Measurements from ENCODE around the gene PFN2.
"Not testable (repeated sequence)": the region's sequence is repeated elsewhere in the genome, so short reads cannot be mapped to it uniquely, and the experiment has no call there.

The PFN2 gene

GRCh38 chr3:149990423-149990948 is 19.8 kb upstream of the PFN2 start:
- H3K9me3 ChIP-seq (ENCODE audit: insufficient read depth, low read length, severe bottlenecking): peaks cover 12% of the 10 kb centered on the region
- H3K9ac ChIP-seq (ENCODE audit: low read depth, low read length): no peak overlapping the region
- no peak for TF ChIP-seq EZH2 (IDR thresholded peaks at IDR 0.05; ENCODE audit: borderline replicate concordance, low read depth, low read length, severe bottlenecking)
- TF ChIP-seq CTCF (IDR thresholded peaks at IDR 0.05; ENCODE audit: borderline replicate concordance, extremely low read depth, low read length, poor library complexity, severe bottlenecking): no peak
- no peaks in the 10 kb centered on the region for H3K27me3 ChIP-seq (ENCODE audit: insufficient read depth, low read length, poor library complexity)
- H2AFZ ChIP-seq (ENCODE audit: low read depth, low read length): no peak overlapping the region
- H3K27ac ChIP-seq (ENCODE audit: low read length): no peak overlapping the region
- H3K4me3 ChIP-seq (ENCODE audit: low read depth in 1 of 2, low read length in 2 of 2): no peak overlapping the region
- no peaks in the 10 kb centered on the region for H3K4me1 ChIP-seq (ENCODE audit: insufficient read depth, low read length)
- ATAC-seq (ENCODE audit: insufficient read depth, low read depth) (no peak), DNase-seq (no peak)
- no peak overlapping the region for H3K4me2 ChIP-seq (ENCODE audit: insufficient read depth, low read length)
- H3K36me3 ChIP-seq (ENCODE audit: insufficient read depth, low read length): no peaks in the 10 kb centered on the region
- H4K20me1 ChIP-seq (ENCODE audit: insufficient read depth, low read length): no peaks in the 10 kb centered on the region
- no peaks in the 10 kb centered on the region for H3K79me2 ChIP-seq (ENCODE audit: insufficient read depth, low read length)

- no peaks in the 10 kb centered on the region for H4K20me1 ChIP-seq (ENCODE audit: insufficient read depth, low read length)
- H3K4me1 ChIP-seq (ENCODE audit: insufficient read depth, low read length): no peaks in the 10 kb centered on the region
- H3K4me2 ChIP-seq (ENCODE audit: insufficient read depth, low read length): no peak overlapping the region
- ATAC-seq (ENCODE audit: insufficient read depth, low read depth) (no peak), DNase-seq (no peak)
- no peak overlapping the region for H2AFZ ChIP-seq (ENCODE audit: low read depth, low read length)
- H3K27me3 ChIP-seq (ENCODE audit: insufficient read depth, low read length, poor library complexity): no peaks in the 10 kb centered on the region
- H3K9ac ChIP-seq (ENCODE audit: low read depth, low read length): no peak overlapping the region
- peaks cover 7% of the 10 kb centered on the region for H3K9me3 ChIP-seq (ENCODE audit: insufficient read depth, low read length, severe bottlenecking)
- no peak overlapping the region for H3K4me3 ChIP-seq (ENCODE audit: low read depth in 1 of 2, low read length in 2 of 2)
- H3K27ac ChIP-seq (ENCODE audit: low read length): no peak overlapping the region
- H3K79me2 ChIP-seq (ENCODE audit: insufficient read depth, low read length): no peaks in the 10 kb centered on the region
- TF ChIP-seq EZH2 (IDR thresholded peaks at IDR 0.05; ENCODE audit: borderline replicate concordance, low read depth, low read length, severe bottlenecking) (no peak), CTCF (IDR thresholded peaks at IDR 0.05; ENCODE audit: borderline replicate concordance, extremely low read depth, low read length, poor library complexity, severe bottlenecking) (no peak)
- no peaks in the 10 kb centered on the region for H3K36me3 ChIP-seq (ENCODE audit: insufficient read depth, low read length)
Measured at GRCh38 chr3:149989307-149989706, 18.6 kb upstream of the PFN2 start.

- no peaks in the 10 kb centered on the region for H3K9me3 ChIP-seq (ENCODE audit: insufficient read depth, low read length, severe bottlenecking)
- H3K4me1 ChIP-seq (ENCODE audit: insufficient read depth, low read length): no peaks in the 10 kb centered on the region
- H2AFZ ChIP-seq (ENCODE audit: low read depth, low read length): no peak overlapping the region
- no peak overlapping the region for H3K4me3 ChIP-seq (ENCODE audit: low read depth in 1 of 2, low read length in 2 of 2)
- H4K20me1 ChIP-seq (ENCODE audit: insufficient read depth, low read length): no peaks in the 10 kb centered on the region
- H3K27me3 ChIP-seq (ENCODE audit: insufficient read depth, low read length, poor library complexity): no peaks in the 10 kb centered on the region
- H3K79me2 ChIP-seq (ENCODE audit: insufficient read depth, low read length): no peaks in the 10 kb centered on the region
- no peak overlapping the region for H3K27ac ChIP-seq (ENCODE audit: low read length)
- H3K9ac ChIP-seq (ENCODE audit: low read depth, low read length): no peak overlapping the region
- DNase-seq (no peak), ATAC-seq (ENCODE audit: insufficient read depth, low read depth) (no peak)
- TF ChIP-seq CTCF (IDR thresholded peaks at IDR 0.05; ENCODE audit: borderline replicate concordance, extremely low read depth, low read length, poor library complexity, severe bottlenecking) (no peak), EZH2 (IDR thresholded peaks at IDR 0.05; ENCODE audit: borderline replicate concordance, low read depth, low read length, severe bottlenecking) (no peak)
- H3K4me2 ChIP-seq (ENCODE audit: insufficient read depth, low read length): no peak overlapping the region
- no peaks in the 10 kb centered on the region for H3K36me3 ChIP-seq (ENCODE audit: insufficient read depth, low read length)
Measured at GRCh38 chr3:149983628-149984027, 12.9 kb upstream of the PFN2 start.

DNA sequence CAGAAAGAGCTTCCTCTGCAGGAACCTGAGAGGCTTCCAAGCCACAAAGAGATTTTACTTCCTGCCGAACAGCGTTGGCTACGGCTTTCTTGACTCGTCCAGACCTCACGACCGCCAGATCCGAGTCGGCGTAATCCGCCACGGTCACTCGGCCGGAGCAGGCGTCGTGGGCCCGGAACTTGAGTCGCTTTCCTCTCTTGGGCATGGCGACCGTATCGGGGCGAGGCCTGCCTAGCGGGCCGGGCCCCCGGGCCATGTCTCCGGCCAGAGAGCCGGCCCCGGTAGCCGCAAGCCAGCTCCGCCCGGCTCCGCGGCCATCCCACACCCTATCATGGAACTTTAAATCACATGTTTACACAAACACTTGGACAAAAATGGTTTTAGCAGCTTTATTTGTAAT is 12.4 kb upstream of the PFN2 start:
- not testable (repeated sequence) for H3K4me3 ChIP-seq (ENCODE audit: low read depth in 1 of 2, low read length in 2 of 2); H3K79me2 ChIP-seq (ENCODE audit: insufficient read depth, low read length); H3K27ac ChIP-seq (ENCODE audit: low read length); H3K4me2 ChIP-seq (ENCODE audit: insufficient read depth, low read length); ATAC-seq (ENCODE audit: insufficient read depth, low read depth); H3K9ac ChIP-seq (ENCODE audit: low read depth, low read length); H4K20me1 ChIP-seq (ENCODE audit: insufficient read depth, low read length); H2AFZ ChIP-seq (ENCODE audit: low read depth, low read length); H3K4me1 ChIP-seq (ENCODE audit: insufficient read depth, low read length); H3K9me3 ChIP-seq (ENCODE audit: insufficient read depth, low read length, severe bottlenecking); H3K27me3 ChIP-seq (ENCODE audit: insufficient read depth, low read length, poor library complexity); DNase-seq; H3K36me3 ChIP-seq (ENCODE audit: insufficient read depth, low read length)

GRCh38 chr3:149981979-149982378 is 11.3 kb upstream of the PFN2 start:
- not testable (repeated sequence) for H3K27me3 ChIP-seq (ENCODE audit: insufficient read depth, low read length, poor library complexity); DNase-seq; H3K4me2 ChIP-seq (ENCODE audit: insufficient read depth, low read length); H2AFZ ChIP-seq (ENCODE audit: low read depth, low read length); H3K27ac ChIP-seq (ENCODE audit: low read length); H3K4me3 ChIP-seq (ENCODE audit: low read depth in 1 of 2, low read length in 2 of 2); H4K20me1 ChIP-seq (ENCODE audit: insufficient read depth, low read length); H3K79me2 ChIP-seq (ENCODE audit: insufficient read depth, low read length); H3K9ac ChIP-seq (ENCODE audit: low read depth, low read length); H3K4me1 ChIP-seq (ENCODE audit: insufficient read depth, low read length); H3K36me3 ChIP-seq (ENCODE audit: insufficient read depth, low read length); H3K9me3 ChIP-seq (ENCODE audit: insufficient read depth, low read length, severe bottlenecking)
- ATAC-seq (ENCODE audit: insufficient read depth, low read depth): peak; percentile 55; the same call in 2 of the 3 replicates
